K562 (cell line): ENCODE data around the gene SCRN2. TPM values are rescaled to one million over a fixed set of nuclear protein-coding genes. Genes with fewer than 3 reads are reported as not detected.

Experiments
- ERF ChIP-seq: fragments of 450-650 bp; formaldehyde crosslinking; IDR thresholded peaks from 2 replicates; pipeline ENCODE4 v1.4.0; 2020; ENCODE audit warnings: mild to moderate bottlenecking, mixed read lengths
- FOXM1 ChIP-seq, 2 experiments: fragments of 450-650 bp in 1 of 2; sonication (generic) in 1 of 2; formaldehyde crosslinking in 1 of 2; IDR thresholded peaks; 2 replicates each; pipeline versions ENCODE4 v1.6.1 to v1.9.0; 2017 to 2022; ENCODE audit warnings: low read depth in 2 of 2, mild to moderate bottlenecking in 2 of 2, missing genetic modification reagents in 1 of 2, moderate library complexity in 1 of 2
- KDM1A ChIP-seq, 2 experiments: fragments of 450-650 bp; IDR thresholded peaks; 2 replicates each; pipeline ENCODE4 v1.6.1; 2016; ENCODE audit warnings: mild to moderate bottlenecking in 2 of 2
- KDM2B ChIP-seq: fragments of 250-450 bp; sonication (Bioruptor Pico); IDR thresholded peaks from 2 replicates; pipeline ENCODE4 v1.8.0; 2021; ENCODE audit warnings: mild to moderate bottlenecking, moderate library complexity
- NFXL1 ChIP-seq: fragments of 450-650 bp; formaldehyde crosslinking; IDR thresholded peaks from 2 replicates; pipeline ENCODE4 v1.4.0; 2021; ENCODE audit warnings: mild to moderate bottlenecking
- RUNX1 ChIP-seq: sonication (generic); IDR thresholded peaks from 2 replicates; pipeline ENCODE4 v1.6.1; 2016; ENCODE audit warnings: antibody characterized with exemption, low read depth
- SFPQ ChIP-seq: fragments of 200-400 bp; formaldehyde crosslinking; IDR thresholded peaks from 2 replicates; pipeline ENCODE4 v1.6.1; 2017; ENCODE audit warnings: mild to moderate bottlenecking, low read depth, low read length, moderate library complexity
- ZNF253 ChIP-seq: fragments of 250-450 bp; sonication (Bioruptor Pico); conservative IDR thresholded peaks from 2 replicates; pipeline ENCODE4 v1.6.1; 2021; ENCODE audit warnings: mild to moderate bottlenecking
- ZNF282 ChIP-seq: sonication (generic); formaldehyde crosslinking; IDR thresholded peaks from 2 replicates; pipeline ENCODE4 v1.8.1; 2023; ENCODE audit warnings: missing genetic modification reagents
- polyA plus RNA-seq, 8 experiments: library from polyadenylated mRNA; depleted of rRNA in 4 of 8; stranded (reverse) in 5 of 8; unstranded in 3 of 8; fragments of >200 nt; fragmentation: Nextera tagmentation in 2 of 8; fragmentation: Illumina TruSeq in 1 of 8; extraction: Ambion mirVana in 2 of 8; extraction: Trizol in 1 of 8; gene quantifications; 2 replicates each; pipeline versions ENCODE4 v1.2.1 to v1.2.3, GENCODE V29; 2011 to 2014; ENCODE audit warnings: inconsistent platforms in 1 of 8, missing spikeins in 1 of 8
- total RNA-seq, 7 experiments: library from RNA; depleted of rRNA in 6 of 7; stranded (reverse); fragments of >200 nt in 6 of 7; fragmentation: Illumina TruSeq in 2 of 7; extraction: Trizol in 2 of 7; gene quantifications; 2 replicates each; pipeline versions ENCODE4 v1.2.1 to v1.2.3, GENCODE V29; 2011 to 2021; ENCODE audit warnings: low replicate concordance in 1 of 7
- TF ChIP-seq, protein P1 (sequence below): fragments of 200-600 bp; sonication (generic); IDR thresholded peaks from one replicate; pipeline ENCODE4 v1.6.1; 2012; ENCODE audit warnings: mild to moderate bottlenecking, low read depth, low read length, inconsistent platforms
- TF ChIP-seq, protein P2 (sequence below): fragments of 450-650 bp; IDR thresholded peaks from 2 replicates; pipeline ENCODE4 v1.6.1; 2018; ENCODE audit warnings: mild to moderate bottlenecking, low read depth; ENCODE audit not compliant: partially characterized antibody

Gene SCRN2
- total and polyA plus RNA-seq, 9 of the 15 experiments (the other 6 are each of a cell fraction or from before 2014, with no cell fraction given) = 0.25 to 32.9 (median 13.6) TPM

DNA sequence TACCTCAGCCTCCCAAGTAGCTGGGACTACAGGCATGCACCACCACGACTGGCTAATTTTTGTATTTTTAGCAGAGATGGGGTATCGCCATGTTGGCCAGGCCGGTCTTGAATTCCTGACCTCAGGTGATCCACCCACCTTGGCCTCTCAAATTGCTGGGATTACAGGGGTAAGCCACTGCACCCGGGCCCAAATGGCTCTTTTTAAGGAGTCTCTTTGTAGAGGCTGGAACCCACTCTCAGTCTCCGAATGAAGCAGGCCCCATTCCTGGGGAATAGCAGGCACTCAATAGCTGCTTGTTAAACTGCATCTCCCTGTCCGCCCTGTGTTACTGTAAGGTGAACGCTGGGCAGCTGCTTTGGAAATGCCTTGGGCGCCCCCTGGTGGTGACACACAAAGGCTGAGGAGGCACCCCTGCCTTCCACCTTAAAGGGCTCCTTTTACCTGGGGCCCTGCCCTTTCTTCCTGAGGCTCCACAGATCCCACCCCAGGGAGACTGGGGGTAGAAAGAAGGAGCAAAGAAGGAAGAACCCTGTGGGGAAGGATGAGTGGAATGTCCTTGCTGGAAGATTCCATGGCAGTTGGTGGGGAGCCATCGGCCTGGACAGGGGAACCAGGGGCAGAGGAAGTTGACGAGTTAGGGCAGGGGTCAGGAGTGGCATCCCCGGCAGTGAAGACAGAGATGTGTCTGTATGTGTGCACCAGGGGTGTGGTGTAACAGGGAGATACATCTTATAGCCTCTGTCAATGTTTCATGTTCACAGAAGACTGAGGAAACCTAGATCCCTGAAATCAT lies 48.9 kb upstream of the SCRN2 start (continued):
- TF ChIP-seq FOXM1 (IDR thresholded peaks at IDR 0.05; ENCODE audit: low read depth) = no peak
- TF ChIP-seq FOXM1 (CRISPR knock-in tag; IDR thresholded peaks at IDR 0.05; ENCODE audit: low read depth) = no peak
- TF ChIP-seq ERF (CRISPR knock-in tag) = no peak
- TF ChIP-seq KDM1A (IDR thresholded peaks at IDR 0.05) = no peak
- TF ChIP-seq SFPQ = no peak
- TF ChIP-seq, protein P1, sequence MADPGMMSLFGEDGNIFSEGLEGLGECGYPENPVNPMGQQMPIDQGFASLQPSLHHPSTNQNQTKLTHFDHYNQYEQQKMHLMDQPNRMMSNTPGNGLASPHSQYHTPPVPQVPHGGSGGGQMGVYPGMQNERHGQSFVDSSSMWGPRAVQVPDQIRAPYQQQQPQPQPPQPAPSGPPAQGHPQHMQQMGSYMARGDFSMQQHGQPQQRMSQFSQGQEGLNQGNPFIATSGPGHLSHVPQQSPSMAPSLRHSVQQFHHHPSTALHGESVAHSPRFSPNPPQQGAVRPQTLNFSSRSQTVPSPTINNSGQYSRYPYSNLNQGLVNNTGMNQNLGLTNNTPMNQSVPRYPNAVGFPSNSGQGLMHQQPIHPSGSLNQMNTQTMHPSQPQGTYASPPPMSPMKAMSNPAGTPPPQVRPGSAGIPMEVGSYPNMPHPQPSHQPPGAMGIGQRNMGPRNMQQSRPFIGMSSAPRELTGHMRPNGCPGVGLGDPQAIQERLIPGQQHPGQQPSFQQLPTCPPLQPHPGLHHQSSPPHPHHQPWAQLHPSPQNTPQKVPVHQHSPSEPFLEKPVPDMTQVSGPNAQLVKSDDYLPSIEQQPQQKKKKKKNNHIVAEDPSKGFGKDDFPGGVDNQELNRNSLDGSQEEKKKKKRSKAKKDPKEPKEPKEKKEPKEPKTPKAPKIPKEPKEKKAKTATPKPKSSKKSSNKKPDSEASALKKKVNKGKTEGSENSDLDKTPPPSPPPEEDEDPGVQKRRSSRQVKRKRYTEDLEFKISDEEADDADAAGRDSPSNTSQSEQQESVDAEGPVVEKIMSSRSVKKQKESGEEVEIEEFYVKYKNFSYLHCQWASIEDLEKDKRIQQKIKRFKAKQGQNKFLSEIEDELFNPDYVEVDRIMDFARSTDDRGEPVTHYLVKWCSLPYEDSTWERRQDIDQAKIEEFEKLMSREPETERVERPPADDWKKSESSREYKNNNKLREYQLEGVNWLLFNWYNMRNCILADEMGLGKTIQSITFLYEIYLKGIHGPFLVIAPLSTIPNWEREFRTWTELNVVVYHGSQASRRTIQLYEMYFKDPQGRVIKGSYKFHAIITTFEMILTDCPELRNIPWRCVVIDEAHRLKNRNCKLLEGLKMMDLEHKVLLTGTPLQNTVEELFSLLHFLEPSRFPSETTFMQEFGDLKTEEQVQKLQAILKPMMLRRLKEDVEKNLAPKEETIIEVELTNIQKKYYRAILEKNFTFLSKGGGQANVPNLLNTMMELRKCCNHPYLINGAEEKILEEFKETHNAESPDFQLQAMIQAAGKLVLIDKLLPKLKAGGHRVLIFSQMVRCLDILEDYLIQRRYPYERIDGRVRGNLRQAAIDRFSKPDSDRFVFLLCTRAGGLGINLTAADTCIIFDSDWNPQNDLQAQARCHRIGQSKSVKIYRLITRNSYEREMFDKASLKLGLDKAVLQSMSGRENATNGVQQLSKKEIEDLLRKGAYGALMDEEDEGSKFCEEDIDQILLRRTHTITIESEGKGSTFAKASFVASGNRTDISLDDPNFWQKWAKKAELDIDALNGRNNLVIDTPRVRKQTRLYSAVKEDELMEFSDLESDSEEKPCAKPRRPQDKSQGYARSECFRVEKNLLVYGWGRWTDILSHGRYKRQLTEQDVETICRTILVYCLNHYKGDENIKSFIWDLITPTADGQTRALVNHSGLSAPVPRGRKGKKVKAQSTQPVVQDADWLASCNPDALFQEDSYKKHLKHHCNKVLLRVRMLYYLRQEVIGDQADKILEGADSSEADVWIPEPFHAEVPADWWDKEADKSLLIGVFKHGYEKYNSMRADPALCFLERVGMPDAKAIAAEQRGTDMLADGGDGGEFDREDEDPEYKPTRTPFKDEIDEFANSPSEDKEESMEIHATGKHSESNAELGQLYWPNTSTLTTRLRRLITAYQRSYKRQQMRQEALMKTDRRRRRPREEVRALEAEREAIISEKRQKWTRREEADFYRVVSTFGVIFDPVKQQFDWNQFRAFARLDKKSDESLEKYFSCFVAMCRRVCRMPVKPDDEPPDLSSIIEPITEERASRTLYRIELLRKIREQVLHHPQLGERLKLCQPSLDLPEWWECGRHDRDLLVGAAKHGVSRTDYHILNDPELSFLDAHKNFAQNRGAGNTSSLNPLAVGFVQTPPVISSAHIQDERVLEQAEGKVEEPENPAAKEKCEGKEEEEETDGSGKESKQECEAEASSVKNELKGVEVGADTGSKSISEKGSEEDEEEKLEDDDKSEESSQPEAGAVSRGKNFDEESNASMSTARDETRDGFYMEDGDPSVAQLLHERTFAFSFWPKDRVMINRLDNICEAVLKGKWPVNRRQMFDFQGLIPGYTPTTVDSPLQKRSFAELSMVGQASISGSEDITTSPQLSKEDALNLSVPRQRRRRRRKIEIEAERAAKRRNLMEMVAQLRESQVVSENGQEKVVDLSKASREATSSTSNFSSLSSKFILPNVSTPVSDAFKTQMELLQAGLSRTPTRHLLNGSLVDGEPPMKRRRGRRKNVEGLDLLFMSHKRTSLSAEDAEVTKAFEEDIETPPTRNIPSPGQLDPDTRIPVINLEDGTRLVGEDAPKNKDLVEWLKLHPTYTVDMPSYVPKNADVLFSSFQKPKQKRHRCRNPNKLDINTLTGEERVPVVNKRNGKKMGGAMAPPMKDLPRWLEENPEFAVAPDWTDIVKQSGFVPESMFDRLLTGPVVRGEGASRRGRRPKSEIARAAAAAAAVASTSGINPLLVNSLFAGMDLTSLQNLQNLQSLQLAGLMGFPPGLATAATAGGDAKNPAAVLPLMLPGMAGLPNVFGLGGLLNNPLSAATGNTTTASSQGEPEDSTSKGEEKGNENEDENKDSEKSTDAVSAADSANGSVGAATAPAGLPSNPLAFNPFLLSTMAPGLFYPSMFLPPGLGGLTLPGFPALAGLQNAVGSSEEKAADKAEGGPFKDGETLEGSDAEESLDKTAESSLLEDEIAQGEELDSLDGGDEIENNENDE = no peak
- TF ChIP-seq, protein P2, sequence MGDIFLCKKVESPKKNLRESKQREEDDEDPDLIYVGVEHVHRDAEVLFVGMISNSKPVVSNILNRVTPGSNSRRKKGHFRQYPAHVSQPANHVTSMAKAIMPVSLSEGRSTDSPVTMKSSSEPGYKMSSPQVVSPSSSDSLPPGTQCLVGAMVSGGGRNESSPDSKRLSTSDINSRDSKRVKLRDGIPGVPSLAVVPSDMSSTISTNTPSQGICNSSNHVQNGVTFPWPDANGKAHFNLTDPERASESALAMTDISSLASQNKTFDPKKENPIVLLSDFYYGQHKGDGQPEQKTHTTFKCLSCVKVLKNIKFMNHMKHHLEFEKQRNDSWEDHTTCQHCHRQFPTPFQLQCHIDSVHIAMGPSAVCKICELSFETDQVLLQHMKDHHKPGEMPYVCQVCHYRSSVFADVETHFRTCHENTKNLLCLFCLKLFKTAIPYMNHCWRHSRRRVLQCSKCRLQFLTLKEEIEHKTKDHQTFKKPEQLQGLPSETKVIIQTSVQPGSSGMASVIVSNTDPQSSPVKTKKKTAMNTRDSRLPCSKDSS = no peak
- TF ChIP-seq RUNX1 = no peak
- no peak for TF ChIP-seq NFXL1 (CRISPR knock-in tag)
- no peak for TF ChIP-seq ZNF253
- TF ChIP-seq ZNF282 (CRISPR knock-in tag) = no peak
- 0 out of 2 replicates have a peak, but pooled peaks have one; percentile 50 for TF ChIP-seq KDM2B (CRISPR knock-in tag)
